NCI-H2107 (cell line): ENCODE results near the gene CRBN.

Experiments used
- DNase-seq: peaks from one replicate; lab custom pipeline; 2025; lab: John Stamatoyannopoulos, UW

The CRBN gene

GRCh38 chr3:3170998-3171397 lies 8.5 kb downstream of the CRBN start:
- peak; percentile 1 for DNase-seq

GRCh38 chr3:3165650-3166049 lies 13.8 kb downstream of the CRBN start:
- DNase-seq, result no peak

GRCh38 chr3:3165241-3165640 lies 14.2 kb downstream of the CRBN start:
- no peak for DNase-seq

GRCh38 chr3:3160826-3161225 lies 18.7 kb downstream of the CRBN start:
- DNase-seq, result no peak

- no peak for DNase-seq
Observed at GRCh38 chr3:3157484-3157883, 22.0 kb downstream of the CRBN start.

GRCh38 chr3:3154879-3155610 lies 24.4 kb downstream of the CRBN start:
- no peak for DNase-seq

- no peak for DNase-seq
Observed at GRCh38 chr3:3151513-3151912, 28.0 kb downstream of the CRBN start.

GRCh38 chr3:3149560-3149959 lies 29.9 kb downstream of the CRBN start:
- DNase-seq, result no peak

- DNase-seq, result no peak
Observed at GRCh38 chr3:3145831-3146230, 33.7 kb downstream of the CRBN start.

GRCh38 chr3:3141939-3142338 lies 37.6 kb downstream of the CRBN start:
- no peak for DNase-seq

- DNase-seq, result no peak
Observed at GRCh38 chr3:3137526-3137925, 42.0 kb downstream of the CRBN start.

GRCh38 chr3:3134750-3135448 lies 44.6 kb downstream of the CRBN start:
- no peak for DNase-seq

GRCh38 chr3:3133500-3133899 lies 46.0 kb downstream of the CRBN start:
- no peak for DNase-seq

GRCh38 chr3:3129579-3129978 lies 49.9 kb downstream of the CRBN start:
- DNase-seq, result no peak

GRCh38 chr3:3127432-3128010 lies 52.0 kb downstream of the CRBN start:
- DNase-seq, result no peak

GRCh38 chr3:3126477-3127431 lies 52.7 kb downstream of the CRBN start, which contains the start of gene TRNT1:
TSS of gene TRNT1 (plus strand) at chr3:3126940. CDS start at chr3:3129041, 2,101 bp downstream.
- DNase-seq, result peak; percentile 75

GRCh38 chr3:3125977-3126376 lies 53.5 kb downstream of the CRBN start:
- no peak for DNase-seq

GRCh38 chr3:3119393-3119851 lies 60.1 kb downstream of the CRBN start:
- DNase-seq, result no peak

GRCh38 chr3:3117651-3118050 lies 61.8 kb downstream of the CRBN start:
- DNase-seq, result no peak

GRCh38 chr3:3113042-3113709 lies 66.3 kb downstream of the CRBN start:
- no peak for DNase-seq

- no peak for DNase-seq
Observed at GRCh38 chr3:3110749-3111361, 68.6 kb downstream of the CRBN start.
